HG03108 (cell line): ENCODE results near the gene NAA80.

Experiments
- ATAC-seq: cut with Tn5 transposase; IDR thresholded peaks from one replicate; pipeline ENCODE4 v1.9.1; 2021; ENCODE audit warnings: moderate library complexity; ENCODE audit not compliant: unreplicated experiment

The NAA80 gene

GRCh38 chr3:50259432-50260026 lies 39.7 kb downstream of the NAA80 start:
- ATAC-seq: no peak

GRCh38 chr3:50258979-50259378 lies 40.2 kb downstream of the NAA80 start:
- ATAC-seq: no peak

GRCh38 chr3:50258029-50258680 lies 41.0 kb downstream of the NAA80 start:
- no peak for ATAC-seq

- ATAC-seq: no peak
These were observed 42.0 kb downstream of the NAA80 start for GRCh38 chr3:50256978-50257890.

- no peak for ATAC-seq
These were observed 44.0 kb downstream of the NAA80 start for GRCh38 chr3:50255251-50255615.

- no peak for ATAC-seq
These were observed 44.5 kb downstream of the NAA80 start for GRCh38 chr3:50254577-50255250.

GRCh38 chr3:50251220-50251619 lies 48.0 kb downstream of the NAA80 start:
- ATAC-seq: no peak

GRCh38 chr3:50250514-50250913 lies 48.7 kb downstream of the NAA80 start:
- ATAC-seq: no peak

GRCh38 chr3:50249457-50249856 lies 49.7 kb downstream of the NAA80 start:
- no peak for ATAC-seq

- no peak for ATAC-seq
These were observed 50.8 kb downstream of the NAA80 start for GRCh38 chr3:50248387-50248786.

GRCh38 chr3:50246517-50246954 lies 52.7 kb downstream of the NAA80 start:
- ATAC-seq: peak; percentile 26
